ENCODE data around the gene REG4. TPM values are rescaled to one million over a fixed set of nuclear protein-coding genes. Genes with fewer than 3 reads are reported as not detected.
A peak's percentile ranks its signal among the peaks of the same experiment; 100 is the strongest.

REG4 gene
- total and polyA plus RNA-seq, 2 of the 13 experiments (the other 11 are each of a cell fraction or from before 2014, with no cell fraction given) = not detected

GRCh38 chr1:119782631-119783325 is 28.5 kb downstream of the REG4 start:
- Histone ChIP-seq H3K4me3 (replicated peaks in 1 of 3; ENCODE audit: insufficient read depth in 1 of 3, low read depth in 2 of 3, low read length in 3 of 3) (no peak overlapping the region), H3K9ac (ENCODE audit: insufficient read depth, low read depth, low read length) (no peak overlapping the region), H3K27me3 (ENCODE audit: control insufficient read depth in 1 of 2, insufficient read depth in 2 of 2, low read length in 2 of 2) (no peaks in the 10 kb centered on the region), H3K27ac (ENCODE audit: extremely low read length, insufficient read depth, low read length) (no peak overlapping the region), H3K79me2 (ENCODE audit: insufficient read depth, low read length) (no peaks in the 10 kb centered on the region), H2AFZ (ENCODE audit: low read length) (no peak overlapping the region), H3K4me1 (ENCODE audit: insufficient read depth, low read length) (peaks cover 86% of the 10 kb centered on the region), H3K36me3 (replicated peaks in 1 of 2; ENCODE audit: control insufficient read depth in 1 of 2, insufficient read depth in 2 of 2, low read length in 2 of 2) (no peaks in the 10 kb centered on the region), H3K4me2 (ENCODE audit: low read depth, low read length) (peak overlapping the region; percentile 56), H4K20me1 (ENCODE audit: insufficient read depth, low read length) (no peaks in the 10 kb centered on the region), H3K9me3 (ENCODE audit: low read length) (no peaks in the 10 kb centered on the region)
- WGBS (ENCODE audit: low lambda C conversion rate) = 4% methylated on average over 7 of the region's 7 CpGs
- DNase-seq (ENCODE audit: low spot score) (no peak), FAIRE-seq (no peak), ATAC-seq (peak; percentile 17)
- BruUV-seq (replicated peaks) = no TSS peak
- TF ChIP-seq MED8 (CRISPR knock-in tag; IDR thresholded peaks at IDR 0.05; ENCODE audit: insufficient replicate concordance) = no peak
- no peak for TF ChIP-seq ZNF318 (CRISPR knock-in tag; IDR thresholded peaks at IDR 0.05)
- no peak for TF ChIP-seq CAMTA2 (CRISPR knock-in tag; IDR thresholded peaks at IDR 0.05; ENCODE audit: borderline replicate concordance)
- no peak for TF ChIP-seq CENPX (CRISPR knock-in tag; IDR thresholded peaks at IDR 0.05)
- TF ChIP-seq ZBTB42 (CRISPR knock-in tag; IDR thresholded peaks at IDR 0.05) = no peak
- no peak for TF ChIP-seq ZNF746 (CRISPR knock-in tag; IDR thresholded peaks at IDR 0.05)
- no peak for TF ChIP-seq PHF21A (CRISPR knock-in tag; IDR thresholded peaks at IDR 0.05)
- TF ChIP-seq CENPT (CRISPR knock-in tag; IDR thresholded peaks at IDR 0.05; ENCODE audit: low read depth) = no peak
- intact Hi-C loops (cut with micrococcal nuclease; ENCODE audit: unreplicated experiment) (loop anchor here (2.0 kb wide), 2 partner anchors 14 to 38 kb away; partner anchors contain the start of gene HMGCS2), in situ Hi-C loops (cut with HindIII; ENCODE audit: extremely low pct_ligation_motif_present, low pct_unique_long_range_greater_than_20kb) (no loop called here)
- CTCF ChIA-PET (ENCODE audit: low intra/inter-chr PET ratio, low total read pairs) = no interaction called here
- POLR2A ChIA-PET = interaction anchor here (0.6 to 1.6 kb wide), 2 partner anchors 17 to 59 kb away, joined by 3 to 6 read pairs; no protein-coding TSS in a partner anchor

All from HepG2 (cell line).